OCI-LY7 (cell line): ENCODE measurements around the gene ABR.

Experiments used
- CTCF ChIP-seq: fragments of 200-600 bp; sonication (generic); conservative IDR thresholded peaks from 2 replicates; pipeline ENCODE4 v1.5.1; 2014; ENCODE audit warnings: mild to moderate bottlenecking, antibody characterized with exemption, low read length, moderate library complexity, mixed read lengths
- EZH2phosphoT487 ChIP-seq: fragments of 200-600 bp; sonication (generic); IDR thresholded peaks from 2 replicates; pipeline ENCODE4 v1.6.1; 2018; ENCODE audit warnings: low read depth, borderline replicate concordance, mild to moderate bottlenecking, mixed run types, antibody characterized with exemption, low read length, moderate library complexity, mixed read lengths

DNA sequence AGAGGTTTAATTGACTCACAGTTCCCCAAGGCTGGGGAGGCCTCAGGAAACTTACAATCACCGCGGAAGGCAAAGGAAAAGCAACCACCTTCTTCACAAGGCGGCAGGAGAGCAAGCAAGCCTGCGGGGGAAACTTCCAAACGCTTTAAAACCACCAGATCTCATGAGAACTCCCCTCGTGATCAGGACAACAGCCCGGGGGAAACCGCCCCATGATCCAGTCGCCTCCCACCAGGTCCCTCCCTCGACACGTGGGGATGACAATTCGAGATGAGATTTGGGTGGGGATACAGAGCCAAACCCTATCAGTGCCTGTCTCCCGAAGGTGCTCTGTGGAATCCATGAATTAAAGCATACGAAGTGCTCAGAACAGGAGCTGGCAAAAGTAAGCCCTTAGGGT is 43.9 kb upstream of the ABR start:
- TF ChIP-seq CTCF: no peak
- no peak for TF ChIP-seq EZH2phosphoT487
